GM21360 (cell line): Measurements from ENCODE around the gene MR1.

ENCODE experiments used
- ATAC-seq: cut with Tn5 transposase; IDR thresholded peaks from one replicate; pipeline ENCODE4 v1.9.1; 2021; ENCODE audit warnings: mild to moderate bottlenecking, moderate library complexity; ENCODE audit not compliant: unreplicated experiment

MR1 gene

GRCh38 chr1:181033799-181034451 lies at the start of gene MR1:
Gene MR1, plus strand, starts transcription at chr1:181033983. Its CDS starts 25 bp downstream, at chr1:181034008.
- peak; percentile 88 for ATAC-seq

- ATAC-seq, result no peak
These were observed 45.5 kb upstream of the MR1 start for GRCh38 chr1:180988253-180988752.

GRCh38 chr1:180994262-180994661 lies 39.5 kb upstream of the MR1 start:
- no peak for ATAC-seq

GRCh38 chr1:180997843-180998504 lies 35.8 kb upstream of the MR1 start:
- no peak for ATAC-seq

GRCh38 chr1:181001091-181001780 lies 32.5 kb upstream of the MR1 start:
- no peak for ATAC-seq

- no peak for ATAC-seq
These were observed 31.1 kb upstream of the MR1 start for GRCh38 chr1:181002582-181003172.

GRCh38 chr1:181010789-181011188 lies 23.0 kb upstream of the MR1 start:
- ATAC-seq, result no peak

GRCh38 chr1:181011301-181012202 lies 22.2 kb upstream of the MR1 start:
- no peak for ATAC-seq

- no peak for ATAC-seq
These were observed 21.5 kb upstream of the MR1 start for GRCh38 chr1:181012203-181012745.

- ATAC-seq, result no peak
These were observed 20.6 kb upstream of the MR1 start for GRCh38 chr1:181013144-181013543.

GRCh38 chr1:181014477-181015250 lies 19.1 kb upstream of the MR1 start:
- ATAC-seq, result peak; percentile 44

GRCh38 chr1:181015251-181015615 lies 18.6 kb upstream of the MR1 start:
- ATAC-seq, result no peak

GRCh38 chr1:181016563-181016962 lies 17.2 kb upstream of the MR1 start:
- no peak for ATAC-seq

- no peak for ATAC-seq
These were observed 14.7 kb upstream of the MR1 start for GRCh38 chr1:181018901-181019681.

GRCh38 chr1:181021159-181021558 lies 12.6 kb upstream of the MR1 start:
- no peak for ATAC-seq

GRCh38 chr1:181021811-181022434 lies 11.9 kb upstream of the MR1 start:
- peak; percentile 30 for ATAC-seq

GRCh38 chr1:181023265-181024057 lies 10.3 kb upstream of the MR1 start:
- no peak for ATAC-seq
